BJ (cell line): Measurements from ENCODE around the gene LRBA. TPM values are rescaled to one million over a fixed set of nuclear protein-coding genes. Genes with fewer than 3 reads are reported as not detected.
"Not testable (repeated sequence)": the region's sequence is repeated elsewhere in the genome, so short reads cannot be mapped to it uniquely, and the experiment has no call there.

Source experiments
- CTCF ChIA-PET: fragments of 350-600 bp; formaldehyde crosslinking; extraction: SDS; loops from one replicate; lab custom pipeline; 2021; ENCODE audit warnings: antibody characterized with exemption, inconsistent platforms; lab: Yijun Ruan, JAX
- POLR2A ChIA-PET: fragments of 300-600 bp; sonication (Branson Sonifier 250); formaldehyde crosslinking; extraction: SDS; loops from one replicate; lab custom pipeline; 2021; ENCODE audit warnings: antibody characterized with exemption; lab: Charles Lee
- DNase-seq: peaks from one replicate; pipeline ENCODE4 v3.0.0-alpha.2; 2011; ENCODE audit warnings: low read depth
- H3K27me3 ChIP-seq: 2 replicates; pipeline ENCODE4 v1.6.0; 2011; ENCODE audit warnings: low read length; ENCODE audit not compliant: control insufficient read depth, insufficient read depth
- H3K36me3 ChIP-seq: 2 replicates; pipeline ENCODE4 v1.5.1; 2011; ENCODE audit warnings: low read length; ENCODE audit not compliant: control insufficient read depth, insufficient read depth
- H3K4me3 ChIP-seq: 2 replicates; pipeline ENCODE4 v1.5.1; 2011; ENCODE audit warnings: low read depth, mild to moderate bottlenecking, control low read depth, low read length
- polyA plus RNA-seq: library from polyadenylated mRNA; depleted of rRNA; stranded (reverse); fragments of >200 nt; gene quantifications from 2 replicates; pipeline ENCODE4 v1.2.3, GENCODE V29; 2011
- TF ChIP-seq, protein P1 (sequence below): IDR thresholded peaks from 2 replicates; pipeline ENCODE4 v1.5.1; 2011; ENCODE audit warnings: low read depth, mild to moderate bottlenecking, control low read depth, inconsistent platforms, low read length, moderate library complexity; ENCODE audit not compliant: insufficient read depth

Gene LRBA
- polyA plus RNA-seq, 1 experiment: 8.2 TPM

DNA sequence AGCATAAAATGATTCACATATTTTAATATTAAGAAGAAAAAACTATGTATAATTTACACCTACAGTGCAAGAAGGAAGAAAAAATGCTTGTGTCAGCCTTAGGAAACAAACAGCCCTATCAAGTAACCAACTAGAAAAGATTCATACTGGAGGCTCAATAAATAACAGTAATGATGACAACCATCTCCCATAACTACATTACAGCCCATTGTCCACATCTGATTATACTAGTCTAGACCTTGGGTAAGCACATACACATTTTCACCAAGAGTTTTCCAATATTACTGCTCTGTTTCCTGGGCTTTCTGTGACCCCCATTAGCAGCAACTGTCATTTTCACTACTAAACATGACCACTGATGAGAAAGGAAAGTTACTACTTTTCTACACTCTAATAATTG lies 263.4 kb downstream of the LRBA start:
- Histone ChIP-seq H3K4me3 (no peak overlapping the region), H3K27me3 (no peaks in the 10 kb centered on the region), H3K36me3 (no peaks in the 10 kb centered on the region)
- CTCF ChIA-PET: no interaction called here
- TF ChIP-seq, protein P1, sequence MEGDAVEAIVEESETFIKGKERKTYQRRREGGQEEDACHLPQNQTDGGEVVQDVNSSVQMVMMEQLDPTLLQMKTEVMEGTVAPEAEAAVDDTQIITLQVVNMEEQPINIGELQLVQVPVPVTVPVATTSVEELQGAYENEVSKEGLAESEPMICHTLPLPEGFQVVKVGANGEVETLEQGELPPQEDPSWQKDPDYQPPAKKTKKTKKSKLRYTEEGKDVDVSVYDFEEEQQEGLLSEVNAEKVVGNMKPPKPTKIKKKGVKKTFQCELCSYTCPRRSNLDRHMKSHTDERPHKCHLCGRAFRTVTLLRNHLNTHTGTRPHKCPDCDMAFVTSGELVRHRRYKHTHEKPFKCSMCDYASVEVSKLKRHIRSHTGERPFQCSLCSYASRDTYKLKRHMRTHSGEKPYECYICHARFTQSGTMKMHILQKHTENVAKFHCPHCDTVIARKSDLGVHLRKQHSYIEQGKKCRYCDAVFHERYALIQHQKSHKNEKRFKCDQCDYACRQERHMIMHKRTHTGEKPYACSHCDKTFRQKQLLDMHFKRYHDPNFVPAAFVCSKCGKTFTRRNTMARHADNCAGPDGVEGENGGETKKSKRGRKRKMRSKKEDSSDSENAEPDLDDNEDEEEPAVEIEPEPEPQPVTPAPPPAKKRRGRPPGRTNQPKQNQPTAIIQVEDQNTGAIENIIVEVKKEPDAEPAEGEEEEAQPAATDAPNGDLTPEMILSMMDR: no peak
- POLR2A ChIA-PET: no interaction called here
- no peak for DNase-seq

DNA sequence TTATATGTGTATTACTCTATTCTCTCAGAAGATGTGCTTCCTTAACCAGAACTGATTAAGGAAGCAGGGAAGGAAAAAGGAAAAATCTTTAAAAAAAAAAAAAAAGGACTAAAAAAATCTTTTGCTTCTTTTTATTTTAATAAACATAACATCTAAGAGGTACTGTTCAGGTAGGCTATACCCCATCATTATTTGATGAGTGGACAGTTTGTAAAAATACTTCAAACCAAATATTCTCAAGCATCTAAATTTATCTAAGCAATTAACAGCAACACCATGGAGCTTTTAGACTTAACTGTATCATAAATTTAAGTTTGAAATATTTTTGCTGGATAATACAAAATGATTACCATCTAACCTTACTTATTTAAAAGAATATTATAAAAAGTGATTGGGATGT lies 264.3 kb downstream of the LRBA start:
- DNase-seq: no peak
- no peak overlapping the region for H3K4me3 ChIP-seq
- ChIA-PET CTCF (no interaction called here), POLR2A (no interaction called here)
- H3K27me3 ChIP-seq: no peaks in the 10 kb centered on the region
- no peaks in the 10 kb centered on the region for H3K36me3 ChIP-seq
- TF ChIP-seq, protein P1: no peak

DNA sequence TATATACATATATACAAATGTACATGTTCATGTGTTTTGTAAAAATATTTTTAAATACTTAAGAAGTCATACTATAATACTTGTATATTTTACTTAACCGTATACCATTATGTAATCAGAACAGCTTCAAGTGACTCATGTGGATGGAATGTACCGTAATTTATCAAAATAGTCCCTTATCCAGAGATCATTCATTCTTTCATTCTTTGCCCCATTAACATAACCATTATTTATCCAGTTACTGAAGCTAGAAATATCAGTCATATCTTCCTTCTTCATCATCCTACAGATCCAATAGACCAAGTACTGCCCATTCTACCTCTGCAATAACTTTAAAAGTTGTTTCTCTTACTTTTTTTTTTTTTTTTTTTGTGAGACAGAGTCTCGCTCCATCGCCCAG lies 268.9 kb downstream of the LRBA start:
- TF ChIP-seq, protein P1: no peak
- no peaks in the 10 kb centered on the region for H3K36me3 ChIP-seq
- POLR2A ChIA-PET: no interaction called here
- CTCF ChIA-PET: no interaction called here
- H3K4me3 ChIP-seq: no peak overlapping the region
- no peak for DNase-seq
- H3K27me3 ChIP-seq: no peaks in the 10 kb centered on the region

DNA sequence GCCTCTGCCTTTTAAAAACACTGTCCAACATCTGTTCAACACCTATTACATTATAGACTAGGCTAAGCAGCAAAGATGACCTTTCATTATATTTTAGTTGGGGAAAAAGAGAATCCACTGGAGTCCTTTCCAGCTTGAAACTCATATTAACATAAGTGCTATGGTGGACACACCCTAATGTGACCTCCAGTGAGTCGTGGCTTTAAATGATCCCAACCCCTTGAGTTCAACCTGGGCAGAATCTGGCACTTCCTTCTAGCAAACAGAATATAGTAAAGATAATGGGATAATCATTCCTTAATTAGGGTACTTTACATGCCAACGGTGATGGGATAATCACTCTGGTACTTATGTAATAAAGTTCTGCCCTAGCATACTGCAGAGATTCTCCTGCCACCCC lies 270.5 kb downstream of the LRBA start:
- no peaks in the 10 kb centered on the region for H3K27me3 ChIP-seq
- TF ChIP-seq, protein P1: no peak
- H3K36me3 ChIP-seq: no peaks in the 10 kb centered on the region
- POLR2A ChIA-PET: no interaction called here
- H3K4me3 ChIP-seq: no peak overlapping the region
- CTCF ChIA-PET: no interaction called here
- DNase-seq: no peak

DNA sequence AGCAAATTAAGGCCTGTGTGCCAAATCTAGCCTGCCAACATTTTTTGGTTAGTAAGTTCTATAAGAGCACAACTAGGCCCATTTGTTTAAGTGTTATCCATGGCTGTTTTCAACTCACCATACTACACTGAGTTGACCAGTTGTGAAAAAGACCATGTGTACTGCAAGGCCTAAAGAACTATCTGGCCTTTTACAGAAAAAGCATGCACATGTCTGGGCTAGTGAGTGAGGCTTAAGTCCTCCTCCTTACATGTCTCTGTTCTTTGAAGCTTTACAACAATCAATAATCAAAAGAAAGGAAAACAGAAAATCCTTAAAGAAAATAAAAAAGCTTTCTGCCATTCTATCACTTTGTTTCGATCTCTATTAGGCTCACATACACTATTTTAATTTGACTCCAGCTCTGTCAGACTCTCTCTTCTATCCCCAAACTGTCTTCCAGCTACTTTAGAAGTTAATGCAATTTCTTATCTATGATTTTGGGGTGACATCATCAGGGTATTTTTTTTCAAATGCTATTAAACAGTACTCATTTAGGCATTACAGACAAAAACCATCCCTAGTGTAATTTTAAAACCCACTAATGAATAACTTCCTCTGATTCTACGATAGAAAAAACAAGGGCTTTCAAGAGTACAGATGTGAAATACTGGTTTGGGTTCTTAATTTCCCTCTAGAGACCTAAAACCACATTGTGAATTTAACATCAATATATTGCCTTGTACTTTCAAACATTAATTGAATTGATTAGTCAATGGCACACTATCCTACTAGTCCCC lies 271.3 kb downstream of the LRBA start:
- ChIA-PET POLR2A (no interaction called here), CTCF (no interaction called here)
- DNase-seq: no peak
- H3K36me3 ChIP-seq: no peaks in the 10 kb centered on the region
- H3K4me3 ChIP-seq: no peak overlapping the region
- H3K27me3 ChIP-seq: no peaks in the 10 kb centered on the region
- TF ChIP-seq, protein P1: no peak

DNA sequence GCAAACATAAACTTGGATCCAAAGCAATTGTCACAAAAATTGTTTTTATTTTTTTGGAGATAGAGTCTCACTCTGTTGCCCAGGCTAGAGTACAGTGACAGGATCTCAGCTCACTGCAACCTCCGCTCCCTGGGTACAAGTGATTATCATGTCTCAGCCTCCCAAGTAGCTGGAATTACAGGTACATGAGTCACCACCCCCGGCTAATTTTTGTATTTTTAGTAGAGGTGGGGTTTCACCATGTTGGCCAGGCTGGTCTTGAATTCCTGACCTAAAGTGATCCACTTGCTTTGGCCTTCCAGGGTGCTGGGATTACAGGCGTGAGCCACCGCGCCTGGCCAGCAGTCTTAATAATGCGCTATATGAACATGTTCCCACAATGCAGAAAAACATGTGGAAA lies 272.2 kb downstream of the LRBA start:
- CTCF ChIA-PET: interaction anchor here (0.7 kb wide), 1 partner anchor 26 kb away, joined by 3 read pairs; no protein-coding TSS in a partner anchor
- POLR2A ChIA-PET, H3K36me3 ChIP-seq, DNase-seq, H3K27me3 ChIP-seq, H3K4me3 ChIP-seq: not testable (repeated sequence)
